ENCODE results near the gene ZFP69.

The ZFP69 gene

GRCh38 chr1:40508375-40509341, 31.6 kb downstream of the ZFP69 start, which contains the start of gene EXO5 (continued):
- TF ChIP-seq ZBTB6 (tag by site-specific recombination; IDR thresholded peaks at IDR 0.05) (0 out of 2 replicates have a peak, but pooled peaks have one; percentile 4), ZNF133 (tag by site-specific recombination; IDR thresholded peaks at IDR 0.05) (no peak), ZNF391 (tag by site-specific recombination; IDR thresholded peaks at IDR 0.05; ENCODE audit: borderline replicate concordance, low read depth) (peak; percentile 12; the same call in 1 of the 2 replicates), SP7 (tag by site-specific recombination; IDR thresholded peaks at IDR 0.05) (peak; percentile 78), SALL2 (tag by site-specific recombination; IDR thresholded peaks at IDR 0.05; ENCODE audit: borderline replicate concordance) (no peak), ZBTB49 (tag by site-specific recombination; IDR thresholded peaks at IDR 0.05; ENCODE audit: low read depth) (no peak), GFI1B (tag by site-specific recombination; IDR thresholded peaks at IDR 0.05) (no peak), ZNF10 (tag by site-specific recombination; IDR thresholded peaks at IDR 0.05) (no peak), ZNF394 (tag by site-specific recombination; IDR thresholded peaks at IDR 0.05; ENCODE audit: borderline replicate concordance) (no peak; the same call in 1 of the 2 replicates), ZNF239 (tag by site-specific recombination; IDR thresholded peaks at IDR 0.05) (no peak), ZNF404 (tag by site-specific recombination; IDR thresholded peaks at IDR 0.05) (no peak; the same call in 1 of the 2 replicates), ZNF169 (tag by site-specific recombination; IDR thresholded peaks at IDR 0.05) (no peak), ZNF600 (tag by site-specific recombination; IDR thresholded peaks at IDR 0.05) (peak; percentile 73), ZBTB11 (tag by site-specific recombination; conservative IDR thresholded peaks at IDR 0.05; ENCODE audit: low read depth) (peak; percentile 25), RBAK (tag by site-specific recombination; IDR thresholded peaks at IDR 0.05) (no peak), ZBTB7A (tag by site-specific recombination; IDR thresholded peaks at IDR 0.05; ENCODE audit: low read depth) (no peak), ZSCAN18 (tag by site-specific recombination; IDR thresholded peaks at IDR 0.05) (no peak), ZNF692 (tag by site-specific recombination; IDR thresholded peaks at IDR 0.05) (peak; percentile 82), ZNF184 (tag by site-specific recombination; IDR thresholded peaks at IDR 0.05) (no peak), ZNF777 (tag by site-specific recombination; IDR thresholded peaks at IDR 0.05; ENCODE audit: borderline replicate concordance) (no peak), CTCF (tag by site-specific recombination; IDR thresholded peaks at IDR 0.05) (0 out of 2 replicates have a peak, but pooled peaks have one; percentile 18), ZNF16 (tag by site-specific recombination; IDR thresholded peaks at IDR 0.05; ENCODE audit: low read depth) (no peak), OSR2 (tag by site-specific recombination; IDR thresholded peaks at IDR 0.05) (no peak)
